Coronary artery (tissue), 2 donors: Measurements from ENCODE around the gene GNA12.
A peak's percentile ranks its signal among the peaks of the same experiment; 100 is the strongest.

ENCODE experiments used
- DNase-seq: peaks from one replicate; pipeline ENCODE4 v3.0.0-alpha.2; 2017; ENCODE audit warnings: low spot score
- H3K27ac ChIP-seq, 2 donors: fragments of 200-600 bp; sonication (generic); one replicate each; pipeline ENCODE4 v1.5.1; 2016 to 2019
- H3K4me3 ChIP-seq: fragments of 200-600 bp; sonication (generic); 2 replicates; pipeline ENCODE4 v1.5.1; 2016; ENCODE audit warnings: mild to moderate bottlenecking, moderate library complexity
- CTCF ChIP-seq: fragments of 200-600 bp; sonication (generic); IDR thresholded peaks from one replicate; pipeline ENCODE4 v1.5.1; 2019; ENCODE audit warnings: antibody characterized with exemption

The GNA12 gene

GRCh38 chr7:2792235-2792634, 51.9 kb downstream of the GNA12 start:
- Histone ChIP-seq H3K4me3 (no peak overlapping the region), H3K27ac (no peak overlapping the region)
- no peak for TF ChIP-seq CTCF
- no peak for DNase-seq

GRCh38 chr7:2791390-2791789, 52.7 kb downstream of the GNA12 start:
- H3K27ac ChIP-seq: no peak overlapping the region
- no peak for TF ChIP-seq CTCF
- DNase-seq: no peak

DNA sequence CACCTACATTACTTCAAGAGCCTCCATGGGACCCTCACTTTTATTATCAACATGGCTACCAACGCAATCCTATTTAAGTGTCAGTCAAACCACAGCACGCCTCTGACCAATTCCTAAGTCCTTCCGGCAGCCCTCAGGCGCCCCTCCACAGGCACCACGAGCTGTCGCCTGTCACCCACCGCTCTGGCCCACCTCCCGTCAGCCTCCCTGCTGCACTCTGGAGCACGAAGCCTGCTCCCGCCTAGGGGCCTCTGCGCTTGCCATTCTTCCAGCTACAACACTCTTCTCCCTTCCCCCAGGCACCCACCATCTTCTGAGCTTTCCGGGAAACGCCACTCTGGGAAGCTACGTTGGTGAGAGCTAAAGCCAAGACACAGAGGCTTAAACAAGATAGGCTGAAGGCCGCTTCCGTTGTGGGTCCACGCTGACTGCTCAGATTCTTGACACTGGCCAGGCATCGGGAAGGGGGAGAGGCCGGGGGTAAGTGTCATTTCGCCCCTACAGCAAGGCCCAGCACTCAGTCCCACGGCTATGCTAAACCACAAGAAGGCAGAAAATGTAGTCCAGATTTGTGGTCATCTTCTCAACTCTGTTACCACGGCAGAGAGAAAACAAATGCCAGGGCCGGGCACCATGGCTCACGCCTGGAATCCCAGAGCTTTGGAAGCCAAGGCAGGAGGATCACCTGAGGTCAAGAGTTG, 56.7 kb downstream of the GNA12 start:
- H3K4me3 ChIP-seq: no peak overlapping the region
- no peak overlapping the region for H3K27ac ChIP-seq
- DNase-seq: no peak
- TF ChIP-seq CTCF: no peak

More at GRCh38 chr7:2791390-2791789, 52.7 kb downstream of the GNA12 start:
- no peak overlapping the region for H3K4me3 ChIP-seq

- no peak for DNase-seq
- no peak for TF ChIP-seq CTCF
- Histone ChIP-seq H3K4me3 (no peak overlapping the region), H3K27ac (no peak overlapping the region)
Observed at GRCh38 chr7:2786607-2787116, 57.4 kb downstream of the GNA12 start.

DNA sequence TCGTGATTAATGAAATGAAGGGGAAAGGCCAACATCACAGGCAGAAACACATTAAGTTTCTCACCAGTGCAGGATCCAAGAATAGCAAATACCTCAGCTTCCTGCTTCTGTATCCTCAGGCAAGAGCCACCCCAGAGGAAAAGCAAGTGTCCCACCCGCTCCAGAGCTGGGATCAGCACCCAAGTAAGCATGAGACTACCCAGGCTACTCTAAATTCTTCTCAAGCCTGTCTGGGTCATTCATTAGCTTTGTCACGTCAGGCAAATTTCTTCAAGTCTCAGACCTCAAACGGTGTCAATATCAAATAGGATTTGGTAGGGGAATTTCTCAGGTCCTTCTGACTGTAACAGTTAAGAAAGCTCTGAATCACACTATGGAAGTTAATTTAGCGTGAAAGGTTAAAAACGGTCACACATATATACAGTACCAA, 59.0 kb downstream of the GNA12 start:
- H3K4me3 ChIP-seq: no peak overlapping the region

GRCh38 chr7:2782565-2782964, 61.5 kb downstream of the GNA12 start:
- no peak for DNase-seq
- Histone ChIP-seq H3K27ac (no peak overlapping the region), H3K4me3 (no peak overlapping the region)
- TF ChIP-seq CTCF: no peak

More for the DNA sequence above, 59.0 kb downstream of the GNA12 start:
- H3K27ac ChIP-seq: peak overlapping the region in 1 of 2 donors; percentile 51
- DNase-seq: no peak
- TF ChIP-seq CTCF: no peak

- Histone ChIP-seq H3K4me3 (no peak overlapping the region), H3K27ac (no peak overlapping the region)
- TF ChIP-seq CTCF: no peak
- DNase-seq: no peak
Observed at GRCh38 chr7:2782121-2782520, 62.0 kb downstream of the GNA12 start.
